ENCODE results near the gene ZNF70.

- TF ChIP-seq POLR2AphosphoS5 (IDR thresholded peaks at IDR 0.05) = no peak
- TF ChIP-seq CTCF (IDR thresholded peaks at IDR 0.05) = no peak
These were observed 55.8 kb downstream of the ZNF70 start for GRCh38 chr22:23695141-23695540.
